Measurements from ENCODE around the gene MOSMO.

GRCh38 chr16:21959050-21959449, 48.9 kb upstream of the MOSMO start:
- TF ChIP-seq POLR2A (IDR thresholded peaks at IDR 0.05) (no peak), CTCF (IDR thresholded peaks at IDR 0.05) (no peak)
